SK-N-MC (cell line): Measurements from ENCODE around the gene CD34.
"Not testable (repeated sequence)": the region's sequence is repeated elsewhere in the genome, so short reads cannot be mapped to it uniquely, and the experiment has no call there.

ENCODE experiments used
- DNase-seq: peaks from one replicate; pipeline ENCODE4 v3.0.0-alpha.2; 2011; ENCODE audit warnings: low read depth, low spot score
- H3K27ac ChIP-seq: fragments of 200-600 bp; sonication (generic); 2 replicates; pipeline ENCODE4 v1.5.1; 2016; ENCODE audit warnings: mixed run types
- H3K36me3 ChIP-seq: fragments of 200-600 bp; sonication (generic); 2 replicates; pipeline ENCODE4 v1.6.1; 2017; ENCODE audit warnings: antibody characterized with exemption, low read length, mixed read lengths; ENCODE audit not compliant: insufficient read depth
- H3K4me3 ChIP-seq: fragments of 200-600 bp; sonication (generic); 2 replicates; pipeline ENCODE4 v1.5.1; 2016
- H3K9ac ChIP-seq: fragments of 200-600 bp; sonication (generic); 2 replicates; pipeline ENCODE4 v1.8.0; 2017; ENCODE audit warnings: mixed run types, mixed read lengths; ENCODE audit not compliant: insufficient read length
- H3K9me3 ChIP-seq: fragments of 200-600 bp; sonication (generic); 2 replicates; pipeline ENCODE4 v1.6.1; 2017; ENCODE audit warnings: low read depth, mild to moderate bottlenecking, antibody characterized with exemption, low read length, moderate library complexity, mixed read lengths
- EZH2 ChIP-seq: fragments of 200-600 bp; sonication (generic); IDR thresholded peaks from one replicate; pipeline ENCODE4 v1.6.1; 2017; ENCODE audit warnings: antibody characterized with exemption
- FOXP2 ChIP-seq: optimal IDR thresholded peaks from 2 replicates; pipeline ENCODE3; 2011; ENCODE audit warnings: mild to moderate bottlenecking, moderate library complexity; ENCODE audit not compliant: insufficient read depth; ENCODE audit errors: extremely low read length, control extremely low read depth
- POLR2AphosphoS5 ChIP-seq: IDR thresholded peaks from 2 replicates; pipeline ENCODE4 v1.6.1; 2012; ENCODE audit warnings: mild to moderate bottlenecking, low read depth, low read length, borderline replicate concordance

CD34 gene

DNA sequence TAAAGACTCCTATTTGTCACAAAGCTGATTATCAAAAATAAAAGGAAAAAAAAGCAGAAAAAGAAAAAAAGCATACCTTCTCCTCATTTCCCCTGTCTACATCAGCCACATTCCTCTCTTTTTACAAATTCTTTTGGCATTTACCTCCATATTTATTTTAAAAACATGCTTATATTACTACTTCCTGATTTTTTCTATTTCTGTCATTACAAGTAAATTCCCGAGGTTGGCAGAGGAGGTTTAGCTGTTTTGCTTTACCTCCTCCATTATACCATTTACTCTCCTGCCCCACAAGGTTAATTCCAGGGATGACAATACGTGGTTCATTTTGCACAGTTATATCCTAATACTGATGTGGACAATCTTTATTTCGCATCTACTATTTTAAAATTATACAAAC, 26.3 kb upstream of the CD34 start:
- Histone ChIP-seq H3K27ac (no peak overlapping the region), H3K36me3 (no peaks in the 10 kb centered on the region), H3K9me3 (no peaks in the 10 kb centered on the region), H3K4me3 (no peak overlapping the region), H3K9ac (no peak overlapping the region)
- no peak for DNase-seq
- TF ChIP-seq EZH2: no peak
- TF ChIP-seq FOXP2: no peak
- TF ChIP-seq POLR2AphosphoS5: no peak

DNA sequence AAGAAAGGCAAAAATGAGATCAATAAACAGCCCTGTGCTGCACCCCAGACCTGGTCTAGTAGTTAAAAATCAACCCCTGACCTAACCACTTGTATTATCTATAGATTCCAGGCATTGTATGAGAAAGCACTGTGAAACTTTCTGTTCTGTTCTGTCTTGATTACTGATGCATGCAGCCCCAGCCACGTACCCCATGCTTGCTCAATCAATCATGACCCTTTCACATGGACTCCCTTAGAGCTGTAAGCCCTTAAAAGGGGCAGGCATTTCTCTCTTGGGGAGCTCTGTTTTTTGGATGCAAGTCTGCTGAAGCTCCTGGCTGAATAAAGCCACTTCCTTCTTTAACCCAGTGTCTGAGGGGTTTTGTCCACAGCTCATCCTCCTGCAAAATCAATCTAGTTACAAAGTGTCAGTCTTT, 24.2 kb upstream of the CD34 start:
- Histone ChIP-seq H3K27ac (no peak overlapping the region), H3K9ac (no peak overlapping the region), H3K4me3 (no peak overlapping the region), H3K9me3 (no peaks in the 10 kb centered on the region), H3K36me3 (no peaks in the 10 kb centered on the region)
- no peak for DNase-seq
- TF ChIP-seq POLR2AphosphoS5 (no peak), EZH2 (no peak), FOXP2 (no peak)

GRCh38 chr1:207933205-207933800, 22.4 kb upstream of the CD34 start:
- Histone ChIP-seq H3K9me3 (no peaks in the 10 kb centered on the region), H3K4me3 (no peak overlapping the region), H3K27ac (no peak overlapping the region), H3K36me3 (no peaks in the 10 kb centered on the region), H3K9ac (no peak overlapping the region)
- TF ChIP-seq POLR2AphosphoS5: no peak
- TF ChIP-seq FOXP2: no peak
- no peak for TF ChIP-seq EZH2
- no peak for DNase-seq

GRCh38 chr1:207926984-207927383, 16.1 kb upstream of the CD34 start:
- no peak overlapping the region for H3K27ac ChIP-seq
- TF ChIP-seq POLR2AphosphoS5 (no peak), EZH2 (no peak), FOXP2 (no peak)
- no peak overlapping the region for H3K4me3 ChIP-seq
- no peaks in the 10 kb centered on the region for H3K9me3 ChIP-seq
- H3K9ac ChIP-seq: no peak overlapping the region
- no peaks in the 10 kb centered on the region for H3K36me3 ChIP-seq
- no peak for DNase-seq

DNA sequence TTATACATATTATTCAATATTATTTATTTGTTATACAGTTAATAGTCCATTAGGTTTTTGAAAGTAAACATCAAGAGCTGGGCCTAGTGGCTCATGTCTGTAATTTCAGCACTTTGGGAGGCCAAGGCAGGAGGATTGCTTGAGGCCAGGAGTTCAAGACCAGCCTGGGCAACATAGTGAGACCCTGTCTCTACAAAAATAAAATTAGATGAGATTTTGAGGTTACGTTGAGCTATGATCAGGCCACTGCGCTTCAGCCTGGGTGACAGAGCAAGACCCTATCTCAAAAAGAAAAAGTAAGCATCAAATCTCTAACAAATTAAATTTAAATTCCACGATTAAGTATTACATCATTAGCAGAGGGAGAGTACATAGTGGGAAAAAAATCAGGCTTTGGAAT, 15.0 kb upstream of the CD34 start:
- not testable (repeated sequence) for H3K4me3 ChIP-seq, H3K27ac ChIP-seq, H3K9ac ChIP-seq, H3K36me3 ChIP-seq, H3K9me3 ChIP-seq, DNase-seq

- no peak for DNase-seq
Measured at GRCh38 chr1:207925210-207925609, 14.3 kb upstream of the CD34 start.

GRCh38 chr1:207923561-207923960, 12.6 kb upstream of the CD34 start:
- no peaks in the 10 kb centered on the region for H3K9me3 ChIP-seq
- H3K4me3 ChIP-seq: no peak overlapping the region
- DNase-seq: no peak
- no peak overlapping the region for H3K27ac ChIP-seq
- TF ChIP-seq FOXP2 (no peak), POLR2AphosphoS5 (no peak), EZH2 (no peak)
- H3K9ac ChIP-seq: no peak overlapping the region
- H3K36me3 ChIP-seq: no peaks in the 10 kb centered on the region

More at GRCh38 chr1:207925210-207925609, 14.3 kb upstream of the CD34 start:
- no peak overlapping the region for H3K27ac ChIP-seq
- H3K9me3 ChIP-seq: no peaks in the 10 kb centered on the region
- no peak overlapping the region for H3K9ac ChIP-seq
- H3K36me3 ChIP-seq: no peaks in the 10 kb centered on the region
- TF ChIP-seq EZH2: no peak
- TF ChIP-seq FOXP2: no peak
- TF ChIP-seq POLR2AphosphoS5: no peak
- no peak overlapping the region for H3K4me3 ChIP-seq

DNA sequence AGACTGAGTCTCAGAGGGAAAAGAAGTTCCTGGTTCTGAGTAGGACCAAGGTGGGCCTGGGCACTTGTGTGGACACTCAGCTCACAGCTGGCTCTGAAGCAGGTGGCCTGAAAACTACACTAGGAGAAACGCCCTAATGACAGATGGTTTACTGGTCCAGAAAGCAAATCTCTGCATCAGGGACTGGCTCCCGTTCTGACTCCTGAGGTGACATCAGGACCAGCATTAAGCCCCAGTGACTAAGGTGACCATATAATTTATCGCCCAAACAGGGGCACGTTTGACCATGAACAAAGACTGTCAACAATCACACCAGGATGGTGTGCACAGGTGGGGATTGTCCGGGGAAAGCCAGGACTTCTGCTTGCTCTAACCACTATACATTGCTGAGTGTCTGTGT, 12.2 kb upstream of the CD34 start:
- Histone ChIP-seq H3K27ac (no peak overlapping the region), H3K9ac (no peak overlapping the region), H3K4me3 (no peak overlapping the region), H3K9me3 (no peaks in the 10 kb centered on the region), H3K36me3 (no peaks in the 10 kb centered on the region)
- no peak for DNase-seq
- TF ChIP-seq POLR2AphosphoS5: no peak
- TF ChIP-seq FOXP2: no peak
- TF ChIP-seq EZH2: no peak

DNA sequence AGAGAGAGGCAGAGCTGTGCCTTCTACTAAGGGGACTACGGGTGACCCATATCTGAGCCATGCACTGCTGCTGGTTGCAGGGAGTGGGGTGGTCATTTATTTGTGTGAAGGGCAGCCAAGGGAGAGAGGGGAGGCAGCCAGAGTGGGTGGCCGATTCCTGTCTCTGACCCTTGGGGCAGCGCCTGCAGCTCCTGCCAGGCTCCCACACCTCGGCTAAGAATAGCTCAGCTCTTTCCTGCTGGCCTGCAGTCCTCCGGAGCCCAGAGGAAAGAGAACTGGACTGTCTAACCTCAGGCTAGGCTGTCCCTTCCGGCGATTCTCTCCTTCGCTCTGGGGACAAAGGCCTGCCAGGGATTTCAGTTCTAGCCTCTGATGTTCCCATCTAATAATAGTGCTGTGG, 11.6 kb upstream of the CD34 start:
- Histone ChIP-seq H3K4me3 (no peak overlapping the region), H3K36me3 (no peaks in the 10 kb centered on the region), H3K9ac (no peak overlapping the region), H3K9me3 (no peaks in the 10 kb centered on the region), H3K27ac (no peak overlapping the region)
- DNase-seq: no peak
- TF ChIP-seq POLR2AphosphoS5: no peak
- no peak for TF ChIP-seq FOXP2
- no peak for TF ChIP-seq EZH2
